ENCODE measurements around the gene TGFBR3. TPM values are rescaled to one million over a fixed set of nuclear protein-coding genes. Genes with fewer than 3 reads are reported as not detected.
A peak's percentile ranks its signal among the peaks of the same experiment; 100 is the strongest.

Gene TGFBR3
- total and polyA plus RNA-seq, 9 of the 15 experiments (the other 6 are each of a cell fraction or from before 2014, with no cell fraction given): 3.6 to 32.4 (median 15.6) TPM

DNA sequence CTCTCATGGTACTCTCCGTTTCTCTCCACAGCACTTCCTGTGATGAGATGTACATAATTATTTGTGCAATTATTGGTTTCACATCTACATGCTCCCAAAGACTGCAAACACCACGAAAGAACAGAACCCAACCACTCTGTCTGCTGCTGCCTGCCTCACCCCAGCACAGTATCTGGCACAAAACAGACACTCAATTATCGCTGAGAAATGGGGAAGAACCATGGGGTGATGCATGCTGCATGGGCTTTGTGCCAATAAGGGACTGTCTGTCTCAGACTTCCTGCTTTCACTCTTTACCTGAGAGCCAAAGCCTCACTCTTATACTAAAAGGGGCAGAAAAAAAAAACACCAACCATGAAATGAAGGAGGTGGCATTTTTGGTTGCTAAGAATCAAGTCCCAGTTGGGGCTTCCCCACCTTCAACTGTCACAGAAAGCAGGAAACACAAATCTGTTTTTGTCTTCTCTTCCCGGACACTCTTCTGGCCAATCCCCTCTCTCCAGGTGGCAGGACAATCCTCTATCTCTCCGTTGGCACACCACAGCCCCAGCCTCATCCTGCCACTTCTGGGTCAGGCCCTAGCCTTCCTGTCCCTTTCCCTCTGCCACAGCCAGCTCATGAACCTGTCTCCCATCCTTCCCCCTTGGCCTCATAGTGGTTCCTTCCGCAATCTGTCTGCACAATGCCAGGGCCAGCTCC is 82.0 kb downstream of the TGFBR3 start (continued):
- no peak for TF ChIP-seq CBX5 (IDR thresholded peaks at IDR 0.05; ENCODE audit: borderline replicate concordance, low read depth)
- no peak for TF ChIP-seq MECOM (CRISPR knock-in tag; IDR thresholded peaks at IDR 0.05)
- TF ChIP-seq, protein P1, sequence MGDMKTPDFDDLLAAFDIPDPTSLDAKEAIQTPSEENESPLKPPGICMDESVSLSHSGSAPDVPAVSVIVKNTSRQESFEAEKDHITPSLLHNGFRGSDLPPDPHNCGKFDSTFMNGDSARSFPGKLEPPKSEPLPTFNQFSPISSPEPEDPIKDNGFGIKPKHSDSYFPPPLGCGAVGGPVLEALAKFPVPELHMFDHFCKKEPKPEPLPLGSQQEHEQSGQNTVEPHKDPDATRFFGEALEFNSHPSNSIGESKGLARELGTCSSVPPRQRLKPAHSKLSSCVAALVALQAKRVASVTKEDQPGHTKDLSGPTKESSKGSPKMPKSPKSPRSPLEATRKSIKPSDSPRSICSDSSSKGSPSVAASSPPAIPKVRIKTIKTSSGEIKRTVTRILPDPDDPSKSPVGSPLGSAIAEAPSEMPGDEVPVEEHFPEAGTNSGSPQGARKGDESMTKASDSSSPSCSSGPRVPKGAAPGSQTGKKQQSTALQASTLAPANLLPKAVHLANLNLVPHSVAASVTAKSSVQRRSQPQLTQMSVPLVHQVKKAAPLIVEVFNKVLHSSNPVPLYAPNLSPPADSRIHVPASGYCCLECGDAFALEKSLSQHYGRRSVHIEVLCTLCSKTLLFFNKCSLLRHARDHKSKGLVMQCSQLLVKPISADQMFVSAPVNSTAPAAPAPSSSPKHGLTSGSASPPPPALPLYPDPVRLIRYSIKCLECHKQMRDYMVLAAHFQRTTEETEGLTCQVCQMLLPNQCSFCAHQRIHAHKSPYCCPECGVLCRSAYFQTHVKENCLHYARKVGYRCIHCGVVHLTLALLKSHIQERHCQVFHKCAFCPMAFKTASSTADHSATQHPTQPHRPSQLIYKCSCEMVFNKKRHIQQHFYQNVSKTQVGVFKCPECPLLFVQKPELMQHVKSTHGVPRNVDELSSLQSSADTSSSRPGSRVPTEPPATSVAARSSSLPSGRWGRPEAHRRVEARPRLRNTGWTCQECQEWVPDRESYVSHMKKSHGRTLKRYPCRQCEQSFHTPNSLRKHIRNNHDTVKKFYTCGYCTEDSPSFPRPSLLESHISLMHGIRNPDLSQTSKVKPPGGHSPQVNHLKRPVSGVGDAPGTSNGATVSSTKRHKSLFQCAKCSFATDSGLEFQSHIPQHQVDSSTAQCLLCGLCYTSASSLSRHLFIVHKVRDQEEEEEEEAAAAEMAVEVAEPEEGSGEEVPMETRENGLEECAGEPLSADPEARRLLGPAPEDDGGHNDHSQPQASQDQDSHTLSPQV (IDR thresholded peaks at IDR 0.05): peak; percentile 14; the same call in 1 of the 2 replicates
- TF ChIP-seq, protein P2, sequence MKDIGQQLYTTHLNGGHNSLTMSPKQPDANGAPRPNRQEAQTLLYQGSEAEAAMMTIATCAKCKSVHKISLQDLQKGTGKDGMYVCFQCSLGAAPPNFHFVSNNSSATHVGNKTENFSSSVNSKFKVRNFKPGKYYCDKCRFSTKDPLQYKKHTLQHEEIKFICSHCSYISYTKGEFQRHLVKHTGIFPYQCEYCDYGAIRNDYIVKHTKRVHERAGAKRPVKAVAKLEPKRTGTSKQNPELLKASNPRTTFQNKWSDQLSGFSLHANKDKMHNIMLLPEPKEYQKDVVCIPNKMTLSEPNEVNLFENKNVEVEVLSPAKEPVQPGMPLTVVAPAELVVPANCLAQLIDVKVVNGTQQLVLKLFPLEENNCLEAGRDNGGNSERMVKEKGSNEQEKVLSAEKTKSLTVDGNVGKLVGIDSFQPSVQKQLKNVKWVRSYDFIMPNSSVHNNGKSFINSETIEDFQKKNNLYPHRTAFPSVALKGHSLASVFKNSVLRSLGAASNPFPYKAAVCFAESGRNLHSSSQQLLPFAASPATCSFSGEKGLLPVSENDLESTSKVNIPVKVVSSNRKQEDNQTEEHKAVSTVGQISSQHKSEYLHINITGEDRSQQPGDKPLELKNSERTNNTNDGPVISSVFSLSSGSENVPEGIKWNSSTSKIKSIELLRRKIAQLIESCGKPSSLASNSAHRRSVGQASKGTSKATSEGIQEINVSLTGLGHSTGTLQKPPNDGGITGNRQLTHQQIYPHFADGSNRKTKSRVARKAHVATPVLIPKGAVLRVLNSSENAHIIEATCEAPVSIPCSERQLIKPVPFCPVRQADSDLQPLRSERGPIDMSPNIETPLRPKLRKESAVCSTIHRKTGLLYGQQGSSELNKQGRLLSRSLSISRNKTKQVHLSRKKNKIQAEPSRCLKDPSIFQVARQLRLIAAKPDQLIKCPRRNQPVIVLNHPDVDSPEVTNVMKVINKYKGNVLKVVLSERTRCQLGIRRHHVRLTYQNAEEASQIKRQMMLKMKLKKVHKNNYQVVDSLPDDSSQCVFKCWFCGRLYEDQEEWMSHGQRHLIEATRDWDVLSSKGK (CRISPR knock-in tag; IDR thresholded peaks at IDR 0.05): no peak
- no peak for TF ChIP-seq NR2C1 (IDR thresholded peaks at IDR 0.05)
- TF ChIP-seq NR2C1 (tag; IDR thresholded peaks at IDR 0.05): no peak
- TF ChIP-seq BRF1 (IDR thresholded peaks at IDR 0.05; ENCODE audit: borderline replicate concordance, extremely low read depth, insufficient read length): no peak
- no peak for TF ChIP-seq NRF1 (conservative IDR thresholded peaks at IDR 0.05 in 1 of 2, IDR thresholded peaks at IDR 0.05 in 1 of 2)
- TF ChIP-seq FUS (optimal IDR thresholded peaks at IDR 0.05; ENCODE audit: low read depth, low read length): no peak
- TF ChIP-seq WHSC1 (IDR thresholded peaks at IDR 0.05; ENCODE audit: low read length): no peak
- no peak for TF ChIP-seq TARDBP (IDR thresholded peaks at IDR 0.05)
- TF ChIP-seq TAF1 (IDR thresholded peaks at IDR 0.05; ENCODE audit: control insufficient read depth, extremely low read depth, insufficient read depth, low read length, severe bottlenecking): no peak
- TF ChIP-seq SUPT5H (IDR thresholded peaks at IDR 0.05): no peak
- no peak for TF ChIP-seq CEBPB (tag; IDR thresholded peaks at IDR 0.05)
- no peak for TF ChIP-seq ZNF140 (CRISPR knock-in tag; IDR thresholded peaks at IDR 0.05)
- no peak for TF ChIP-seq TFAM (CRISPR knock-in tag; conservative IDR thresholded peaks at IDR 0.05)
- TF ChIP-seq PRPF4 (IDR thresholded peaks at IDR 0.05; ENCODE audit: insufficient read depth, low read depth, low read length, poor library complexity, severe bottlenecking): no peak
- no peak for TF ChIP-seq MCM2 (IDR thresholded peaks at IDR 0.05; ENCODE audit: low read depth)
- TF ChIP-seq, protein P3, sequence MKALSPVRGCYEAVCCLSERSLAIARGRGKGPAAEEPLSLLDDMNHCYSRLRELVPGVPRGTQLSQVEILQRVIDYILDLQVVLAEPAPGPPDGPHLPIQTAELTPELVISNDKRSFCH (CRISPR knock-in tag; IDR thresholded peaks at IDR 0.05): no peak
- TF ChIP-seq, protein P3 (tag; IDR thresholded peaks at IDR 0.05): no peak
- TF ChIP-seq SNIP1 (IDR thresholded peaks at IDR 0.05; ENCODE audit: low read depth): no peak
- no peak for TF ChIP-seq HNRNPL (IDR thresholded peaks at IDR 0.05; ENCODE audit: low read depth, low read length)
- no peak for TF ChIP-seq PCBP2 (IDR thresholded peaks at IDR 0.05; ENCODE audit: low read depth, low read length, poor library complexity, severe bottlenecking)
